HG03045 (cell line): Measurements from ENCODE around the gene SHISA8.

Experiments
- ATAC-seq: cut with Tn5 transposase; IDR thresholded peaks from one replicate; pipeline ENCODE4 v1.9.1; 2021; ENCODE audit warnings: mild to moderate bottlenecking, moderate library complexity; ENCODE audit not compliant: unreplicated experiment

The SHISA8 gene

GRCh38 chr22:41862530-41863266 lies 52.2 kb downstream of the SHISA8 start:
- peak; percentile 56 for ATAC-seq

DNA sequence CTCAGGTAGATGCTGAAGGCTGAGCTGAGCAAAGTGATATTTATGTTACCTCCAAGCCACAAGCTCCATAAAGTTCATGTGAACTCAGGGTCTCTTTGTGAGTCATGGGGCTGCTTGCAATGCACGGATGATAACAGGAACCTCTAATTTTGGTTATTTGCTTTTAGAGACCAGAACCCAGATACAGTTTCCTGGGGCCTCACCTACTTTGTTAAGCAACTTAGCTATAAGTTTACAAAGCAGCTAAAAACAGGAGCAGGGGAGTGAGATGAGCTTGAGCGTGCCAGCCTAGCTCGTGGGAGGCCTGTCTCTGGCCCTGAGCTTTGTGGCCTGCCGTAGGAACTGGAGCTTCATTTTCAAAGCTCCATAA lies 52.7 kb downstream of the SHISA8 start:
- peak; percentile 38 for ATAC-seq
